HG02852 (cell line): ENCODE results near the gene CCNF.
"Not testable (repeated sequence)": the region's sequence is repeated elsewhere in the genome, so short reads cannot be mapped to it uniquely, and the experiment has no call there.

Experiments
- ATAC-seq: cut with Tn5 transposase; IDR thresholded peaks from one replicate; pipeline ENCODE4 v1.9.1; 2021; ENCODE audit warnings: mild to moderate bottlenecking, moderate library complexity; ENCODE audit not compliant: unreplicated experiment

The CCNF gene

GRCh38 chr16:2429034-2429770 lies at the start of gene CCNF:
TSS of gene CCNF (plus strand) at chr16:2429447. CDS start at chr16:2429482, 35 bp downstream.
- ATAC-seq: peak; percentile 86

- ATAC-seq: no peak
Measured at GRCh38 chr16:2383501-2383900, 45.7 kb upstream of the CCNF start.

GRCh38 chr16:2384426-2384825 lies 44.8 kb upstream of the CCNF start:
- no peak for ATAC-seq

GRCh38 chr16:2385190-2385836 lies 43.9 kb upstream of the CCNF start:
- no peak for ATAC-seq

GRCh38 chr16:2385982-2386381 lies 43.3 kb upstream of the CCNF start:
- not testable (repeated sequence) for ATAC-seq

- no peak for ATAC-seq
Measured at GRCh38 chr16:2386990-2387389, 42.3 kb upstream of the CCNF start.

GRCh38 chr16:2388139-2388874 lies 40.9 kb upstream of the CCNF start:
- ATAC-seq: no peak

GRCh38 chr16:2388875-2389433 lies 40.3 kb upstream of the CCNF start:
- ATAC-seq: no peak

- ATAC-seq: no peak
Measured at GRCh38 chr16:2392025-2392424, 37.2 kb upstream of the CCNF start.

- ATAC-seq: no peak
Measured at GRCh38 chr16:2398520-2398919, 30.7 kb upstream of the CCNF start.

- ATAC-seq: no peak
Measured at GRCh38 chr16:2404099-2404498, 25.1 kb upstream of the CCNF start.

GRCh38 chr16:2415085-2415484 lies 14.2 kb upstream of the CCNF start:
- ATAC-seq: no peak

- ATAC-seq: no peak
Measured at GRCh38 chr16:2420035-2420434, 9.2 kb upstream of the CCNF start.

- ATAC-seq: no peak
Measured at GRCh38 chr16:2422123-2422867, 7.0 kb upstream of the CCNF start.

- ATAC-seq: no peak
Measured at GRCh38 chr16:2424061-2425007, 4.9 kb upstream of the CCNF start.

GRCh38 chr16:2425008-2425518 lies 4.2 kb upstream of the CCNF start:
- no peak for ATAC-seq

- no peak for ATAC-seq
Measured at GRCh38 chr16:2425825-2426430, 3.3 kb upstream of the CCNF start.

- ATAC-seq: no peak
Measured at GRCh38 chr16:2426941-2427361, 2.3 kb upstream of the CCNF start.

- ATAC-seq: no peak
Measured at GRCh38 chr16:2427526-2427925, 1.7 kb upstream of the CCNF start.
